IMR-90 (cell line): ENCODE results near the gene SNTG2. TPM values are rescaled to one million over a fixed set of nuclear protein-coding genes. Genes with fewer than 3 reads are reported as not detected.

ENCODE experiments used
- ATAC-seq: fragments of 200-7000 bp; cut with Tn5 transposase; 2 replicates; pipeline ENCODE4 v1.9.1; 2020; ENCODE audit warnings: low read depth, mild to moderate bottlenecking, moderate library complexity
- BruUV-seq: library from RNA; stranded (reverse); fragments of 400-500 nt; replicated peaks from 2 replicates; lab custom pipeline; 2021; lab: Mats Ljungman, UMichigan
- CTCF ChIA-PET: fragments of 300-600 bp; formaldehyde crosslinking; extraction: SDS; loops from one replicate; lab custom pipeline; 2021; ENCODE audit warnings: antibody characterized with exemption; lab: Yijun Ruan, JAX
- POLR2A ChIA-PET: fragments of 300-600 bp; sonication (Branson Sonifier 250); formaldehyde crosslinking; loops from one replicate; lab custom pipeline; 2022; ENCODE audit warnings: antibody characterized with exemption; ENCODE audit not compliant: unreplicated experiment; lab: Charles Lee
- DNase-seq: peaks from one replicate; pipeline ENCODE4 v3.0.0; 2013
- H2AFZ ChIP-seq: replicated peaks from 2 replicates; pipeline ENCODE3; 2013; ENCODE audit warnings: low read length, mild to moderate bottlenecking; ENCODE audit not compliant: poor library complexity
- H2AK5ac ChIP-seq: 2 replicates; pipeline ENCODE4 v1.6.1; 2013; ENCODE audit warnings: low read depth, low read length, inconsistent platforms
- H2AK9ac ChIP-seq: replicated peaks from 2 replicates; pipeline ENCODE3; 2013; ENCODE audit warnings: mild to moderate bottlenecking, low read depth, low read length, moderate library complexity; ENCODE audit not compliant: poor library complexity
- H2BK120ac ChIP-seq: 2 replicates; pipeline ENCODE4 v1.6.1; 2013; ENCODE audit warnings: low read depth, low read length, inconsistent platforms
- H2BK15ac ChIP-seq: 3 replicates; pipeline ENCODE4 v1.6.1; 2013; ENCODE audit warnings: low read depth, low read length, inconsistent platforms
- H2BK20ac ChIP-seq: 2 replicates; pipeline ENCODE4 v1.6.1; 2013; ENCODE audit warnings: low read depth, mild to moderate bottlenecking, inconsistent platforms, low read length, moderate library complexity
- H2BK5ac ChIP-seq: 2 replicates; pipeline ENCODE4 v1.6.1; 2013; ENCODE audit warnings: mild to moderate bottlenecking, low read depth, low read length, inconsistent platforms; ENCODE audit not compliant: poor library complexity, severe bottlenecking
- H3K14ac ChIP-seq: replicated peaks from 2 replicates; pipeline ENCODE4 v1.6.1; 2013; ENCODE audit warnings: low read depth, low read length, inconsistent platforms
- H3K18ac ChIP-seq: 2 replicates; pipeline ENCODE4 v1.6.1; 2013; ENCODE audit warnings: low read depth, low read length, control low read depth
- H3K23ac ChIP-seq: 2 replicates; pipeline ENCODE4 v1.6.1; 2013; ENCODE audit warnings: low read depth, low read length, inconsistent platforms
- H3K27ac ChIP-seq: 2 replicates; pipeline ENCODE4 v1.5.1; 2013; ENCODE audit warnings: mild to moderate bottlenecking, control low read depth, low read length; ENCODE audit not compliant: insufficient read depth
- H3K27me3 ChIP-seq: 2 replicates; pipeline ENCODE4 v1.6.1; 2013; ENCODE audit warnings: low read length; ENCODE audit not compliant: control insufficient read depth, insufficient read depth
- H3K36me3 ChIP-seq: 2 replicates; pipeline ENCODE4 v1.6.1; 2013; ENCODE audit warnings: low read length, mixed read lengths; ENCODE audit not compliant: control insufficient read depth, insufficient read depth
- H3K4ac ChIP-seq: 2 replicates; pipeline ENCODE4 v1.6.1; 2013; ENCODE audit warnings: low read depth, low read length, inconsistent platforms
- H3K4me1 ChIP-seq: 2 replicates; pipeline ENCODE4 v1.6.1; 2013; ENCODE audit warnings: low read length, mixed read lengths; ENCODE audit not compliant: control insufficient read depth, insufficient read depth
- H3K4me2 ChIP-seq: 2 replicates; pipeline ENCODE4 v1.6.1; 2013; ENCODE audit warnings: low read depth, mild to moderate bottlenecking, control low read depth, low read length, moderate library complexity
- H3K4me3 ChIP-seq: 2 replicates; pipeline ENCODE4 v1.5.1; 2013; ENCODE audit warnings: low read depth, mild to moderate bottlenecking, control low read depth, low read length, moderate library complexity; ENCODE audit not compliant: insufficient read depth
- H3K56ac ChIP-seq: 2 replicates; pipeline ENCODE4 v1.6.1; 2013; ENCODE audit warnings: low read length, inconsistent platforms; ENCODE audit not compliant: insufficient read depth; ENCODE audit errors: extremely low read depth
- H3K79me1 ChIP-seq, 2 experiments: 2 replicates each; pipeline ENCODE4 v1.6.1; 2013; ENCODE audit warnings: low read length in 2 of 2, inconsistent platforms in 1 of 2, low read depth in 1 of 2
- H3K9ac ChIP-seq: 2 replicates; pipeline ENCODE4 v1.6.1; 2013; ENCODE audit warnings: low read depth, low read length, control low read depth
- H3K9me1 ChIP-seq: 2 replicates; pipeline ENCODE4 v1.6.1; 2013; ENCODE audit warnings: low read length, inconsistent platforms; ENCODE audit not compliant: insufficient read depth
- H3K9me3 ChIP-seq: 2 replicates; pipeline ENCODE4 v1.6.1; 2013; ENCODE audit warnings: low read length; ENCODE audit not compliant: control insufficient read depth, insufficient read depth
- H4K20me1 ChIP-seq: 2 replicates; pipeline ENCODE4 v1.6.1; 2013; ENCODE audit warnings: low read length, inconsistent platforms; ENCODE audit not compliant: insufficient read depth
- H4K5ac ChIP-seq: 2 replicates; pipeline ENCODE4 v1.6.1; 2013; ENCODE audit warnings: mild to moderate bottlenecking, low read depth, low read length, control low read depth
- H4K8ac ChIP-seq, 2 experiments: 2 replicates each; pipeline ENCODE4 v1.6.1; 2013; ENCODE audit warnings: low read depth in 2 of 2, low read length in 2 of 2, control low read depth in 1 of 2, inconsistent platforms in 1 of 2
- H4K91ac ChIP-seq: 2 replicates; pipeline ENCODE4 v1.6.1; 2013; ENCODE audit warnings: low read depth, low read length, inconsistent platforms; ENCODE audit not compliant: insufficient read depth
- BHLHE40 ChIP-seq: fragments of 150-350 bp; IDR thresholded peaks from 2 replicates; pipeline ENCODE4 v1.6.1; 2016; ENCODE audit warnings: mild to moderate bottlenecking, low read depth, low read length
- CEBPB ChIP-seq: IDR thresholded peaks from 2 replicates; pipeline ENCODE4 v1.6.1; 2012; ENCODE audit warnings: low read depth, low read length, improper control_type of control experiment
- CHD1 ChIP-seq: IDR thresholded peaks from 2 replicates; pipeline ENCODE4 v1.6.1; 2012; ENCODE audit warnings: low read depth, low read length, improper control_type of control experiment
- CTCF ChIP-seq: conservative IDR thresholded peaks from 2 replicates; pipeline ENCODE4 v1.5.1; 2012; ENCODE audit warnings: mild to moderate bottlenecking, low read depth, low read length, improper control_type of control experiment
- ELK1 ChIP-seq: fragments of 150-350 bp; IDR thresholded peaks from 2 replicates; pipeline ENCODE4 v1.6.1; 2016; ENCODE audit warnings: low read depth, mild to moderate bottlenecking, low read length, moderate library complexity, borderline replicate concordance
- FOS ChIP-seq: fragments of 150-350 bp; IDR thresholded peaks from 2 replicates; pipeline ENCODE4 v1.6.1; 2016; ENCODE audit warnings: low read depth, low read length
- MAFK ChIP-seq: IDR thresholded peaks from 2 replicates; pipeline ENCODE4 v1.6.1; 2012; ENCODE audit warnings: low read depth, low read length, improper control_type of control experiment
- MAZ ChIP-seq: IDR thresholded peaks from 2 replicates; pipeline ENCODE4 v1.6.1; 2012; ENCODE audit warnings: low read depth, mild to moderate bottlenecking, low read length, improper control_type of control experiment, moderate library complexity, borderline replicate concordance
- MXI1 ChIP-seq: IDR thresholded peaks from 2 replicates; pipeline ENCODE4 v1.6.1; 2012; ENCODE audit warnings: low read depth, mild to moderate bottlenecking, low read length, moderate library complexity, borderline replicate concordance
- NFE2L2 ChIP-seq: fragments of 150-350 bp; IDR thresholded peaks from 2 replicates; pipeline ENCODE4 v1.6.1; 2016; ENCODE audit warnings: low read depth, mild to moderate bottlenecking, low read length
- POLR2A ChIP-seq: IDR thresholded peaks from 2 replicates; pipeline ENCODE4 v1.6.1; 2012; ENCODE audit warnings: mild to moderate bottlenecking, low read depth, low read length
- RAD21 ChIP-seq: IDR thresholded peaks from 2 replicates; pipeline ENCODE4 v1.6.1; 2012; ENCODE audit warnings: low read length, improper control_type of control experiment
- RCOR1 ChIP-seq: IDR thresholded peaks from 2 replicates; pipeline ENCODE4 v1.6.1; 2012; ENCODE audit warnings: mild to moderate bottlenecking, low read length, improper control_type of control experiment; ENCODE audit not compliant: insufficient replicate concordance
- RFX5 ChIP-seq: IDR thresholded peaks from 2 replicates; pipeline ENCODE4 v1.8.0; 2012; ENCODE audit warnings: low read depth, mild to moderate bottlenecking, low read length, moderate library complexity
- SMC3 ChIP-seq: fragments of 150-350 bp; IDR thresholded peaks from 2 replicates; pipeline ENCODE4 v1.6.1; 2016; ENCODE audit warnings: low read depth, mild to moderate bottlenecking, antibody characterized with exemption, low read length, moderate library complexity
- USF2 ChIP-seq: fragments of 150-350 bp; IDR thresholded peaks from 2 replicates; pipeline ENCODE4 v1.6.1; 2017; ENCODE audit warnings: mild to moderate bottlenecking, antibody characterized with exemption, low read length, low read depth
- WGBS, 2 experiments: methylation state at CpG; one replicate each; pipeline versions ENCODE4 v1.1.5 to v1.1.7; 2013; ENCODE audit warnings: missing lambda C conversion rate in 2 of 2; ENCODE audit not compliant: insufficient read length in 1 of 2; ENCODE audit errors: extremely low coverage in 2 of 2; 5-methylcytosine and 5-hydroxymethylcytosine counted together
- dilution Hi-C: fragments of 300-500 bp; cut with HindIII; formaldehyde crosslinking; loops from one replicate; pipeline ENCODE4 v1.14.3; 2018; ENCODE audit warnings: low sequenced_read_pairs; ENCODE audit not compliant: unreplicated experiment
- in situ Hi-C: fragments of 300-500 bp; cut with MboI; formaldehyde crosslinking; loops from 3 replicates; pipeline ENCODE4 v1.14.3; 2019; ENCODE audit warnings: low sequenced_read_pairs, inconsistent platforms, mixed read lengths
- intact Hi-C: fragments of 100-400 bp; cut with micrococcal nuclease; formaldehyde crosslinking; loops from 2 replicates; pipeline ENCODE4 v1.10.0; 2022
- polyA plus RNA-seq, 3 experiments: library from polyadenylated mRNA; depleted of rRNA; stranded (reverse); fragments of >200 nt; gene quantifications; 2 replicates each; pipeline ENCODE4 v1.2.3, GENCODE V29; 2012; ENCODE audit warnings: low replicate concordance in 1 of 3
- total RNA-seq: library from RNA; depleted of rRNA; stranded (reverse); fragments of >200 nt; gene quantifications from 2 replicates; pipeline ENCODE4 v1.2.3, GENCODE V29; 2012

SNTG2 gene
- total and polyA plus RNA-seq, 2 of the 4 experiments (the other 2 are of a cell fraction): under 0.01 to 0.17 TPM

GRCh38 chr2:1070601-1071000 is 120.0 kb downstream of the SNTG2 start:
- no peak overlapping the region for H2BK5ac ChIP-seq
- no peaks in the 10 kb centered on the region for H3K9me3 ChIP-seq
- no peak overlapping the region for H2AFZ ChIP-seq
- H2AK9ac ChIP-seq: no peak overlapping the region
- intact Hi-C loops: no loop called here
- WGBS, 2 experiments: 70% methylated on average over 4 of the region's 7 CpGs; no CpG with 5 or more reads in 1 of the 2 experiments
- CTCF ChIA-PET: no interaction called here
- H3K9ac ChIP-seq: no peak overlapping the region
- H2BK15ac ChIP-seq: no peak overlapping the region
- H3K36me3 ChIP-seq: no peaks in the 10 kb centered on the region
- H3K27me3 ChIP-seq: peaks cover 2% of the 10 kb centered on the region
- BruUV-seq: no TSS peak
- no peak overlapping the region for H4K5ac ChIP-seq
- H3K14ac ChIP-seq: no peak overlapping the region
- H4K8ac ChIP-seq: no peak overlapping the region
- in situ Hi-C loops: no loop called here
- no peak overlapping the region for H2BK20ac ChIP-seq
- H2AK5ac ChIP-seq: no peak overlapping the region
- no peak overlapping the region for H3K23ac ChIP-seq
- H3K4me2 ChIP-seq: no peak overlapping the region
- POLR2A ChIA-PET: no interaction called here
- no peak overlapping the region for H4K91ac ChIP-seq
- peaks cover 2% of the 10 kb centered on the region; the same call in 1 of the 2 replicates for H3K4me1 ChIP-seq
- DNase-seq (no peak), ATAC-seq (no peak)
- no peaks in the 10 kb centered on the region for H3K79me1 ChIP-seq
- dilution Hi-C loops: no loop called here
- TF ChIP-seq RFX5 (no peak), CEBPB (no peak), USF2 (no peak), CHD1 (no peak), MXI1 (no peak), BHLHE40 (no peak), SMC3 (no peak), ELK1 (no peak), MAZ (no peak), POLR2A (no peak), MAFK (no peak), RAD21 (no peak), FOS (no peak), RCOR1 (no peak), NFE2L2 (no peak), CTCF (no peak)
- H3K4ac ChIP-seq: no peak overlapping the region
- H3K18ac ChIP-seq: no peak overlapping the region
- H3K4me3 ChIP-seq: no peak overlapping the region
- H2BK120ac ChIP-seq: no peak overlapping the region
- no peaks in the 10 kb centered on the region for H4K20me1 ChIP-seq
- H3K9me1 ChIP-seq: no peaks in the 10 kb centered on the region
- no peak overlapping the region for H3K27ac ChIP-seq
- no peak overlapping the region for H3K56ac ChIP-seq
